Astrocyte (in vitro differentiated cells and primary cell): ENCODE data around the gene ARHGAP12.

Experiments
- CTCF ChIP-seq: IDR thresholded peaks from 2 replicates; pipeline ENCODE4 v1.5.1; 2011; ENCODE audit warnings: low read depth, mild to moderate bottlenecking, inconsistent platforms, low read length, moderate library complexity; ENCODE audit not compliant: insufficient read depth
- EZH2 ChIP-seq: IDR thresholded peaks from 2 replicates; pipeline ENCODE4 v1.6.1; 2012; ENCODE audit warnings: mild to moderate bottlenecking, low read length, inconsistent platforms; ENCODE audit not compliant: insufficient read depth

GRCh38 chr10:31937371-31937770, 8.7 kb upstream of the ARHGAP12 start:
- TF ChIP-seq CTCF (no peak), EZH2 (no peak)
